ENCODE results near the gene MGST2.

MGST2 gene

DNA sequence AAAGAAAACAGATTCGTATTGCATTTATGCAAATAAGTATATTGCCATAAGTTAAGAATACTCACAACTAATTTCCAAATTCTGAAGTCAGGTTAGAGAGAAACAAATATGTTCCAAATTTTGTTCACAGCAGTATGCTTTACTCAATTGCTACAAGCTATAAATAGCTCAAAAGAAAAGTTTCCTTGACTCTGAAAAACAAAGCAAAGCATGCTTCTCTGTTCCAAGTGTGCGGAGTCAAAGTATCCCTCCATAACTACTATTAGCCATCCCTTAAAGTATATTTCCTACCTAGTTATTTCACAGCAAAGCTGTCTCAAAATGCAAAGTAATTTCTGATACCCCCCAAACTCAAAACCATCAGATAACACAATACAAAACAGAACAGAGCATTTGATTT, 47.3 kb downstream of the MGST2 start:
- no peak for DNase-seq

DNA sequence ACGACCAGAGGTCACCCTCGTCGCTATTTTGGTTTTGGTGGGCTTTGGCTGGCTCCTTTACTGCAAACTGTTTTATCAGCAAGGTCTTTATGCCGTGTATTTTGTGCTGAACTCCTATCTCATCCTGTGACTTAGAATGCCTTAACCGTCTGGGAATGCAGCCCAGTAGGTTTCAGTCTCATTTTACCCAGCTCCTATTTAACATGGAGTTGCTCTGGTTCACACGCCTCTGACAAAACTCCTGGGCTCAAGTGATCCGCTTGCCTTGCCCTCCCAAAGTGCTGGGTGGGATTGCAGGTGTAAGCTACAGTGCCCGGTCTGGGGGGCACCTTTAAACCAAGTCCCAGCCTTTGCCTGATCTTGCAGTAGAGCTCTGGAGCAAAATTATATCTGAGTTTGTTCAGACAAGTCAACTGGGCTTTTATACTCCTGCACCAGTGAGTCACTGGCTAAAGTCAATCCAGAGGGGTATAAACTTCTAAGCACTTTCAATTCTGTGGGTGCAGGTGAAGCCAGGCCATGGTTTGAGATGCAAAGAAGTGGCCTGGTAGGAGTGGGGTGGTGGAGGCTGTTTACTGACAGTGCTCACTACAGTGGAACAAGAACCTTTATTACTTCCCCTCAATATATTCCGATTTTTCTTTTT, 50.2 kb downstream of the MGST2 start:
- DNase-seq, result no peak

GRCh38 chr4:139718358-139718757, 52.7 kb downstream of the MGST2 start:
- no peak for DNase-seq

DNA sequence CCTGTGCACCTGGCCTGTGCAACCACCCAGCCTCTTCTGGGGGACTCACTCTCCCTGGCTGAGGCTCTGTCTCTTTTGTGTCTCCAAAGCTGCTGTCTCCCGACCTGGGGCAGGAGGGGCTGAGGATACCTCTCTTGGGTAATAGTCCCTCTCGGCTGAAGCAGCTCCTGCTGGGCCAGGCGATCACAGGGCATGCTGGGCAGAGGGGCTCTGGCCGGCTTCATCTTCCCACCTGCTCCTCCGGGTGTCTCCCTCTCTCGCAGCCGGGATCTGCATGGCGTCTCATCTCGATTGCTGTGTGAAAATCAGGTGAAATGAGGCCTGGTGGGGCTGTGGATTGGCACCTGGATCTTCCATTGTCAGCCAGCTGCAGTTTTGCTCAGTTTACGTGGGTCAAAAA, 53.2 kb downstream of the MGST2 start:
- DNase-seq, result no peak

- DNase-seq, result no peak
These were observed 53.9 kb downstream of the MGST2 start for GRCh38 chr4:139719381-139720101.

- DNase-seq, result no peak
These were observed 55.2 kb downstream of the MGST2 start for GRCh38 chr4:139720806-139721205.

DNA sequence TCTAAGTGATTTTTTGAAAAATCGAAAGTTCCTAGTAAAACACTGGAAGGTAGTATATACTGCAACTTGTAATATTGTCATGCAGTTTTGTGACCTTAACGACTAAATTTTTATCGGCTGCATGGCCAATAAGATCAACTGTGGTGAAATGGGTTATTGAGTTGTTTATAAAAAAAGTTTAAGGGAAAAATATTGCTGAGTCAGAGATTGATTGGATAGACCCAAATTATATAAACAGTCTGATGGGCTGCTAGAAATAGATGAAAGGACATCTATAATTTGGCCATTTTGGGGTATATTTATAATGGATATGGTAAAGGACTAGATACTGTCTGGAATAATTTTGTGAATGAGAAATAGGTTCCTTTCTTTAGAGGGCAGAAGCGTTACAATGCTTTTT, 56.2 kb downstream of the MGST2 start:
- no peak for DNase-seq

DNA sequence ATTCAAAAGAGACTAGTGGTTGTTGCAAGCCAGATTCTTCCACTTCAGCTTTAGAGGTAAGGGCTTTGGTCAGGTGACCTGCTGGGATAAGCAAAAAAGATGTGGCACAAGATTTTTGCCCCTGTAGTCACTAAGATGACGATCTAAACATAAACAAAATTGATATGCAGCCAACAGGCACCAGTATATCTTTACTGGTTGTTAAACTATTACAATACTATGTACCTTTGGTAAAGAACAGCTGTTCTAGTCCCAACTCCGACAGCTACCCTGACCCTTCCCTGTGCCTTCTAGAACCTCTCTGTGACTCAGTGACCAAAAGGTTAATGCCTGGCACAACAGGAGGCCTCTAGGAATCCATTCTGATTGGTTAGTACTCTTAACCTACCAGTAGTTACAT, 59.6 kb downstream of the MGST2 start:
- DNase-seq, result no peak

DNA sequence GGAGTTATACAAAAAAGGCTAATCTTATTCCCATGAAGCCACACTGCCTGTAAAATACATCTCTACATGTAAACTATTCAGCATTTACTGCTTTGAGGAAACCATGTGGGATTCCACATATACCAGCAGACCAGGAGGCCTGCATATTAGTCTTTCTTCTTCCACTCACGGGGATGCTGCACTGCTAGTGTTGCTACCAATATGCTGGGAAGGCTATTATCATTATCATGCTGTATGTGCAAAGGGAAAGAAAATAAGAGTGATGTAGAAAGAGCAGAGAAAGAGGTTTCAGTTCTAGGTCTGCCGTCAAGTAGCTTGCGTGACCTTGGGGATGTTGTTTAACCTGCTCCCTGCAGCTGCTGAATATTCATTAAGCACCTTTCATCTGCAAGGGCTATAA, 61.0 kb downstream of the MGST2 start:
- no peak for DNase-seq

- DNase-seq, result no peak
These were observed 62.5 kb downstream of the MGST2 start for GRCh38 chr4:139728146-139728545.

DNA sequence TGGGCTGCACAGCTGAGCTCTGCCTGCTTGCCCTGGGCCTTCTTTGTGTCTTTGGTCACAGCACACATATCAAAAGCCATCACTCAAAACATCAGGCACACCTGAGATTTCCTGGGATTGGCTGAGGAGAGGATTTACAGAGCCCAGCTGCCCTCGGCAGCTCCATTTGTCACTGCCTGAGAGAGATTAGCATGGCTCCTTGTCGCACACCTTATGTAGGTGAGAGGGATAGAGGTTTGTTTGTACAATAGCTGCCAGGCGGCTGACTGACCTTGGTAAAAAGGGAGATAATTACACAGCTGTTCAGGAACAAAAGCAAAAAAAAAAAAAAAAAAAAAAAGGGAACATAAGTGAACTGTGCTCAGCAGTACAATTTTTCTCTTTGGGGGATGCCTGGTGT, 63.2 kb downstream of the MGST2 start:
- DNase-seq, result no peak

DNA sequence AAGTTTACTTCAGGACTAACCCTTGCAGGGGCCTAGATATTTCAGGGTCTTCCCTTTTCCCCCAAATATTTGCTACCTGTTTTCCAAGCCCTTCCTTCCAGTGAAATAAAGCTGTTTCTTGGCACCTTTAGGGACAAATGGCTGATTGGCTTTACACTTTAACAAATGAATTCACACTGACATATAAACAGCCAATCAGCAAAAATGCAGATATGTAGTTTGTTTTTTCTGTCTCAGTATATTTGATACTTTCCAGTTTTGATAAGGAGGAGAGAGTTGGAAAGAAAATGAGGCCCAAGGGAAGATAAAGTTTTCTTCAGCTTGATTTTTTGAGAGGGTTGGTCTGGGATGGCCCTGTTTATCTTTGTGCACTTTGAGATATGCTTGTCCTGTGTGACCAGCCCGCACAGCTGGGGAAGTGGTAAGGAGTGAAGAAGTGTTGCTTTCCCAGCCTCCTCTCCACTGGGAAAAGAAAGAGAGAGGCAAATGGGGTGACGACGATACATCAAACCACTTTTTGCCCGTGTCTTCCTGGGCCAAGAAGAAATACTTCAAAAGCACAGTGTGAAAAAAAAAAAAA, 67.5 kb downstream of the MGST2 start:
- DNase-seq, result no peak

GRCh38 chr4:139734201-139734874, 68.7 kb downstream of the MGST2 start:
- no peak for DNase-seq

DNA sequence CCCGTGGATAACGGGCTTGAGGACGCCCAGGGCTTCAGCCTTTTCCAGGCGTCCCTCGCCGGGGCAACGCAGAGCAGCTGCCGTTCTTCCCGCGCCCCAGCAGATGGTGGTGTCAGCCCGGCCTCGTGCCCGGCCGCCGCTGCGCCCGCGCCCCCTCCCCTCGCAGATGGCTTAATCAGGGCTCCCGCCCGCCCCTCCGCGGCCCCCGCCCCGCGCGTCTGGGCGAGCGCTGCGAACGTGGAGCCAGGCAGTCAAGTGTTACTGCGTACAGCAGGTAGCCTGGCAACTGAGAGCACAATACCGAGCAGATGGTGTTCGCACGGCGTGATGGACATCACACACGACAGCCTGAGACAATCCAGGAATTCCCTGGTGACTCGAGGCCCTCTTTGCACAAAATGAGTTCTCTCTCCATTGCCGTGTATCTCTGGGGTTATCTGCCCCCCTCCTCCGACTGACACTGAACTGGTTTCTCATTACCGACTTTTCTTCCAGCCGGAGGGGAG, 69.3 kb downstream of the MGST2 start:
- DNase-seq, result peak; percentile 47

- DNase-seq, result no peak
These were observed 70.0 kb downstream of the MGST2 start for GRCh38 chr4:139735381-139736273.

- DNase-seq, result no peak
These were observed 70.6 kb downstream of the MGST2 start for GRCh38 chr4:139736274-139736660.

- DNase-seq, result no peak
These were observed 71.0 kb downstream of the MGST2 start for GRCh38 chr4:139736661-139737060.

DNA sequence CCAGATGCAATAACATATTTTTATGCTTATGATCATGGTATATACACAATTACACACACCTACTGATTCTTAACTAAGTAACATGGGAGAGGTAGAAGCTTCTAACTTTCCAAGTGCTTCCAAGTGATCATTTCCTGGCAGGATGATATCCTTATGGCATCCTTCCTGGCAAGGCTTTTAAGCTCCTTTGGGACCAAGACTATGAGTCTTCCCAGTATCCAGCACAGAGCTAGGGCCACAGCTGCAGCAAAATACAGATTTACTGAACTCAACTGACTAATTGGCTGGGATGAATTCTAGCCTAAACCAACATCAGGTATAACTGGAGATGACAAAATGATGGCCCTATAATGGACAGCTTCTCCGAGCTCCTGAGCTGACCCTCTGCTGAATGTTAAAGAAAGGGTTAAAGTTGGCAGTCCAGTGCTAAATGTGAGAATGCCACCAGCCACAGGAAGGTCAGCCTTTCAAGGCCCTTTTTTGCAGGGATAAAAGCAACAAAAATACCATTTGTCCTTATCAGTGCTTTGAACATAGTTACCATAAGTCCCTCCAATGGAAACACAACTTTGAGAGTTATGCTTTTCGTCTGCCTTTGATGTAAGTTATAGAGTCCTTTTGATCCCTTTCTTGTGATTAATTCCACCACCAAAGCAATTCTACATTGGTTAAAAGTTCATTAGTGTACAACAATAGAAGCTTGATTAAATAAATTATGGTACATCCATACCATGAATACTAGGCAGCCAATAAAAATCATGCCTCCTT, 73.4 kb downstream of the MGST2 start:
- DNase-seq, result no peak

DNA sequence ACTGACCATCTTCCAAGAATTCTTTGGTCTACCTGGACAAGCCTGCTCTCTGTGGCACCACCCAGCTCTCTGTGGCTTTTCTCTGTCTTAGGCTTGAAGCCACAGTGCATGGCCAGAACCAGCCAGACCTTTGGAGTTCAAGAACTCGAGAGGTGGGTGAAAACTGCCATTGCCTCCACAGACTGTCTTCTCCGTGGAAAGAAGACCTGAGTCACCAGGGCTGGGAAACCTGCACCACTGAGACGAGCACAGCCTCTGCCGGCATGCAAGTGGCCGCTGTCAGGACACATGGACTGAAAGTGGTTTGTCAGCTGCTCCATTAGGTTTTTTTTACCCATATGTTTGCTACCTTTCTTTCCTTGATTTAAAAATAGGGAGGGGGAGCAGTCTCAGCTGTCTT, 74.5 kb downstream of the MGST2 start:
- DNase-seq, result no peak

- DNase-seq, result no peak
These were observed 75.0 kb downstream of the MGST2 start for GRCh38 chr4:139740531-139741041.

DNA sequence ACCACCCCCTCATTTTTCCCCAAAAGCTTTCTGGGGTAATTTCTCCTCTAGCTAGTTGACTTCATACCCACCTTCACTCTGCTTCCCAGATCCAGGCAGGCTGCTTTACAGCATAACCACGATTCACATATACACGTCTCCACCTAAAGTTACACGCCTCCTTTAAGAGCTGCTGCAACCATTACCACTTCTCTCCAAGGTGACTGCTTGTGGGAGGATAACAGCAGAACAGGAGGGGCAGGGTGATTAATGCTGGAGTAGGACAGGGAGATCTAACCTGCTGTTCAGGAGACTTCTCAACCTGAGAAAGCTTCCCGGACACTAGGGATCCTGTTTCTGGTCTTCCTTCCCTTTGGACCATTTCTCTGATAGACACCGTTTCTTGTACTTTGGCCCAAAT, 77.4 kb downstream of the MGST2 start:
- DNase-seq, result no peak

DNA sequence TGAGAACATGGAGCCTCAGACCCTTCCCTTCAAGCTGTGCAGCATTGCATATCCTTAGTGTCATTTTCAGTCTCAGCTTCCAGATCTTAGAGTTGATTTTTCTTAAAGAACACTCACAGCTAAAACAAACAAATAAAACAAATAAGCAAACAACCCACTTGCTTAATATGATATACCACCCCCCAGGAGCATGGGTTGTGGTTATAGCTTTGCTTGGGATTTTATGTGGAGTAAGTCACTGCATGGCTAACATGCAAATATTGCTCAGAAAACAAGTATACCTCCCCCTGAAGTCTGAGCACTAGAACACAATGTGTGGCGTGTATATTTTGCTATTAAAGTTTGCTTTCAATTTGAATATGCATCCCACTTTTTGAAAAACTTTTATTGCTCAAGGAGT, 78.6 kb downstream of the MGST2 start:
- DNase-seq, result no peak
